ENCODE results near the gene AASDHPPT. TPM values are rescaled to one million over a fixed set of nuclear protein-coding genes. Genes with fewer than 3 reads are reported as not detected.
"Not testable (repeated sequence)": the region's sequence is repeated elsewhere in the genome, so short reads cannot be mapped to it uniquely, and the experiment has no call there.

Gene AASDHPPT
- total RNA-seq, 1 donor from 2014 or later: 62.1 TPM

DNA sequence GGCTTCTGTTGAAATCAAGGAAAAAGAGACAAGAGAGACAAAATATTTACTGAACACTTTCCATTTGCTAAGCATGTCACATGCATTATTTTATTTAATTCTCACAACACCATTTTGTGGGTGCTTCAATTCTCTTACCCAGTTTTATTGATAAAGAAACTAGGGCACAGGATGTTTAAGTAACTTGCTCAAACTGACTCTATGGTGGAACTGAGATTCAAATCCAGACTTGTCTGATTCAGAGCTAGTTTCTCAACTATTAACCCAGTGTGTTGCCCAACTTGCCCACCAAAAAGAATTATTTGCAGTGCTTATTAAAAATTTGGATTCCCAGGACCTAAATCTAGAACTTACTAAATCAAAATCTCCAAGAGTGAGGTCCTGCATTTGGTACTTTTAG lies 33.9 kb upstream of the AASDHPPT start:
- Mint-ChIP-seq H3K27me3 (ENCODE audit: low read depth) (no peaks in the 10 kb centered on the region), H3K9me3 (no peaks in the 10 kb centered on the region), H3K36me3 (no peaks in the 10 kb centered on the region), H3K4me1 (no peaks in the 10 kb centered on the region), H3K27ac (no peak overlapping the region), H3K4me3 (no peak overlapping the region)
- TF ChIP-seq, protein P1, sequence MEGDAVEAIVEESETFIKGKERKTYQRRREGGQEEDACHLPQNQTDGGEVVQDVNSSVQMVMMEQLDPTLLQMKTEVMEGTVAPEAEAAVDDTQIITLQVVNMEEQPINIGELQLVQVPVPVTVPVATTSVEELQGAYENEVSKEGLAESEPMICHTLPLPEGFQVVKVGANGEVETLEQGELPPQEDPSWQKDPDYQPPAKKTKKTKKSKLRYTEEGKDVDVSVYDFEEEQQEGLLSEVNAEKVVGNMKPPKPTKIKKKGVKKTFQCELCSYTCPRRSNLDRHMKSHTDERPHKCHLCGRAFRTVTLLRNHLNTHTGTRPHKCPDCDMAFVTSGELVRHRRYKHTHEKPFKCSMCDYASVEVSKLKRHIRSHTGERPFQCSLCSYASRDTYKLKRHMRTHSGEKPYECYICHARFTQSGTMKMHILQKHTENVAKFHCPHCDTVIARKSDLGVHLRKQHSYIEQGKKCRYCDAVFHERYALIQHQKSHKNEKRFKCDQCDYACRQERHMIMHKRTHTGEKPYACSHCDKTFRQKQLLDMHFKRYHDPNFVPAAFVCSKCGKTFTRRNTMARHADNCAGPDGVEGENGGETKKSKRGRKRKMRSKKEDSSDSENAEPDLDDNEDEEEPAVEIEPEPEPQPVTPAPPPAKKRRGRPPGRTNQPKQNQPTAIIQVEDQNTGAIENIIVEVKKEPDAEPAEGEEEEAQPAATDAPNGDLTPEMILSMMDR (IDR thresholded peaks at IDR 0.05; ENCODE audit: unreplicated experiment): no peak
- DNase-seq (ENCODE audit: low spot score in 2 of 2, unreplicated experiment in 2 of 2): no peak

DNA sequence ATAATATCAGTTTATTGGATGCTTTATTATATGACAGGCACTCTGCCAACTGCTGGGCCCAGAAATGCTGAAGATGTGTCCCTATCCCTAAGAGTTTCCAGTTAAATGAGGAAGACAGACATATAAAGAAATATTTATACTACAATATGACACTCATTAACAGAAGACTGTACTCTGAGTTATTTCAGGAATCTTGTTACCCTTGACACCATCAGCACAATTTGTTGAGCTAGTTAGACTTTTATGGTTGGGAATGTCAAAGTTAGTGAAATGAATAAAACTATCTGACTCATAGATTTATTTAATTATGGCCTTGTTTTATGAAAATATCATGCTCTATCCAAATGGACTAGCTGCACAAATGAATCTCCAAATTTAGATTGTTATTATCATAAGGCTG lies 29.8 kb upstream of the AASDHPPT start:
- Mint-ChIP-seq H3K9me3 (no peaks in the 10 kb centered on the region), H3K27me3 (ENCODE audit: low read depth) (no peaks in the 10 kb centered on the region), H3K4me3 (no peak overlapping the region), H3K27ac (no peak overlapping the region), H3K36me3 (no peaks in the 10 kb centered on the region), H3K4me1 (peaks cover 8% of the 10 kb centered on the region)
- no peak for DNase-seq (ENCODE audit: low spot score in 2 of 2, unreplicated experiment in 2 of 2)
- TF ChIP-seq, protein P1 (IDR thresholded peaks at IDR 0.05; ENCODE audit: unreplicated experiment): no peak

DNA sequence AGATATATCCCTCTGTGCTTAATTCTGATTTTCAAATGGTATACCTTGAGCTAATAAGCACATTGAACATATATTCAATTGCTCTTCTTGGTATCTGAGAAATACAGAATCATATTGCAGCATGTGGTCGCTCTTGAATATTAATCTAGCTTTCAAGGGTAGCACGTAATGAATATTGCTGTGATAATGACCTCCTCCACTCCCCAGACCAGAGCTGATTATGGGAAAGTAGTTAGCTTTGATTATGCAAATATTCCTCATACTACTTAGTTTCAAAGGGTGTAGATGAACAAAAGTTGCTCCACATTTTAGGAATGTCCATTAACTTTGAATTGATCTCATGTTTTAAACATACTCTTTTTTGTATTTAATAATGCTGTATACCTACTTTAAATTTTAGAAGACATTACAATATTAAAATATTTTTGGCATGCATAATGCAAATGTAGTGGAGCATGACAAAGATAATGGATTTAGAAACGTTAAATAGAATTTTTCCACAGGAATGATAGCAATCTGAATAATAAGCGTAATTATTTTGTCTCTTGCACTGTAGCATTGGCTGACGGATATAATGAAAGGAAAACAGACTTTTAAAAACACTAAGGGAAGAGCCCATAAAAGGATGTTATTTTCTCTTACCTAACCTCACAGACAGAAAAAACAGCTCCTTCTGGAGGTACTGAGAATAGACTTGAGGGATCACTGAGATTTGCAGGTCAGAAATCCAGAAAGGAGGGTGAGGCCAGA lies 27.6 kb upstream of the AASDHPPT start:
- H3K4me3 Mint-ChIP-seq: no peak overlapping the region
- TF ChIP-seq, protein P1 (IDR thresholded peaks at IDR 0.05; ENCODE audit: unreplicated experiment): no peak
- H3K4me1 Mint-ChIP-seq: peaks cover 8% of the 10 kb centered on the region
- H3K27ac Mint-ChIP-seq: no peak overlapping the region
- no peak for DNase-seq (ENCODE audit: low spot score in 2 of 2, unreplicated experiment in 2 of 2)
- H3K36me3 Mint-ChIP-seq: no peaks in the 10 kb centered on the region
- H3K9me3 Mint-ChIP-seq: no peaks in the 10 kb centered on the region
- H3K27me3 Mint-ChIP-seq (ENCODE audit: low read depth): no peaks in the 10 kb centered on the region

DNA sequence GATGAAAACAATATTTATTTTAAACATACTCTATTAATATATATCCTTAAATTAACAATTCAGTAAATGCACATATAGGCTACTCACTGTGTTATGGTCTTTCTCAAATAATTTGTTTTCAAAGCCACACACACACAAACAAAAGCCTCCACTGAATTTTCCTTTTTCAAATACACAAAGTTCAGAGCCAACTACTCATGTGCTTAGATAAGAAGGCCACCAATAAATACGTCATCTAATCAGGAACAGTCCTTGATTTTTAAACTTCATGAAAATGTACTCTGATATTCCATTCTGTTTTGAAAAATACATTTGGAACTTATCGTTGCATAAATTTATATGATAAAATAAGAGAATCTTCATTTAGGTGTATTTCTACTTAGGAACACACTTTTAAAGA lies 26.4 kb upstream of the AASDHPPT start:
- H3K9me3 Mint-ChIP-seq: no peaks in the 10 kb centered on the region
- H3K36me3 Mint-ChIP-seq: no peaks in the 10 kb centered on the region
- H3K27me3 Mint-ChIP-seq (ENCODE audit: low read depth): no peaks in the 10 kb centered on the region
- no peak overlapping the region for H3K27ac Mint-ChIP-seq
- peaks cover 8% of the 10 kb centered on the region for H3K4me1 Mint-ChIP-seq
- no peak for DNase-seq (ENCODE audit: low spot score in 2 of 2, unreplicated experiment in 2 of 2)
- H3K4me3 Mint-ChIP-seq: no peak overlapping the region
- TF ChIP-seq, protein P1 (IDR thresholded peaks at IDR 0.05; ENCODE audit: unreplicated experiment): no peak

DNA sequence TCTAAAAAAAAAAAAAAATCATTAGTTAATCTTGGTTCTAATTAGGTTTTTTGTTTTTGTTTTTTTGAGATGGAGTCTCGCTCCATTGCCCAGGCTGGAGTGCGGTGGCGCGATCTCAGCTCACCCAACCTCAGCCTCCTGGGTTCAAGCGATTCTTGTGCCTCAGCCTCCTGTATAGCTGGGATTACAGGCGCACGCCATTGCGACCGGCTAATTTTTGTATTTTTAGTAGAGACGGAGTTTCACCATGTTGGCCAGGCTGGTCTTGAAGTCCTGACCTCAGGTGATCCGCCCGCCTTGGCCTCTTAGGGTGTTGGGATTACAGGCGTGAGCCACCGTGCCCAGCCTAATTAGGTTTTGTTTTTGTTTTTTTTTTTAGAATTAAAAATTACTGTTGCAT lies 19.1 kb upstream of the AASDHPPT start:
- not testable (repeated sequence) for H3K4me1 Mint-ChIP-seq; H3K27ac Mint-ChIP-seq; H3K36me3 Mint-ChIP-seq; DNase-seq (ENCODE audit: low spot score in 2 of 2, unreplicated experiment in 2 of 2); H3K27me3 Mint-ChIP-seq (ENCODE audit: low read depth); H3K9me3 Mint-ChIP-seq; H3K4me3 Mint-ChIP-seq

DNA sequence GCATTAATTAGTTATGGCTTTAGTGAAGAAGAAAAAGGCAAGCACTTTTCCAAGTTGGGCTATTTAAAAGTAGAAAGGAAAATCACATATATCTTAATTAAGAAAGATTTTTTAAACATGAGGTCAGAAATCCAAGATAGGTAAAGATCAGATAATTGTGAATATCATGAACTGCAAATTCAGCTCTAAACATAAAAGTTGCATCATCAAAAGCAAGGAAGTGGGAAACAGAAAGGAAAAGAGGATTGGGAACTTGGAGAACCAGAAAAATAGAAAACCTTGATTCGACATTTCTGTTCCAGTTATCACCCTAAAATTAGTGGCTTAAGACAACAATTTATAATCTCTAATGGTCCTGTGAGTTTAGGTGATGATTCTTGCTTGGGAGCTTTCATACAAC lies 17.8 kb upstream of the AASDHPPT start:
- no peak for DNase-seq (ENCODE audit: low spot score in 2 of 2, unreplicated experiment in 2 of 2)
- Mint-ChIP-seq H3K4me1 (no peaks in the 10 kb centered on the region), H3K36me3 (peaks cover 5% of the 10 kb centered on the region), H3K9me3 (peaks cover 3% of the 10 kb centered on the region), H3K27ac (no peak overlapping the region), H3K27me3 (ENCODE audit: low read depth) (no peaks in the 10 kb centered on the region), H3K4me3 (no peak overlapping the region)
- TF ChIP-seq, protein P1 (IDR thresholded peaks at IDR 0.05; ENCODE audit: unreplicated experiment): no peak
